ENCODE measurements around the gene MRPL49. TPM values are rescaled to one million over a fixed set of nuclear protein-coding genes. Genes with fewer than 3 reads are reported as not detected.

Gene MRPL49
- total and polyA plus RNA-seq, 2 of the 13 experiments (the other 11 are each of a cell fraction or from before 2014, with no cell fraction given), result 39.2 to 53.3 TPM

DNA sequence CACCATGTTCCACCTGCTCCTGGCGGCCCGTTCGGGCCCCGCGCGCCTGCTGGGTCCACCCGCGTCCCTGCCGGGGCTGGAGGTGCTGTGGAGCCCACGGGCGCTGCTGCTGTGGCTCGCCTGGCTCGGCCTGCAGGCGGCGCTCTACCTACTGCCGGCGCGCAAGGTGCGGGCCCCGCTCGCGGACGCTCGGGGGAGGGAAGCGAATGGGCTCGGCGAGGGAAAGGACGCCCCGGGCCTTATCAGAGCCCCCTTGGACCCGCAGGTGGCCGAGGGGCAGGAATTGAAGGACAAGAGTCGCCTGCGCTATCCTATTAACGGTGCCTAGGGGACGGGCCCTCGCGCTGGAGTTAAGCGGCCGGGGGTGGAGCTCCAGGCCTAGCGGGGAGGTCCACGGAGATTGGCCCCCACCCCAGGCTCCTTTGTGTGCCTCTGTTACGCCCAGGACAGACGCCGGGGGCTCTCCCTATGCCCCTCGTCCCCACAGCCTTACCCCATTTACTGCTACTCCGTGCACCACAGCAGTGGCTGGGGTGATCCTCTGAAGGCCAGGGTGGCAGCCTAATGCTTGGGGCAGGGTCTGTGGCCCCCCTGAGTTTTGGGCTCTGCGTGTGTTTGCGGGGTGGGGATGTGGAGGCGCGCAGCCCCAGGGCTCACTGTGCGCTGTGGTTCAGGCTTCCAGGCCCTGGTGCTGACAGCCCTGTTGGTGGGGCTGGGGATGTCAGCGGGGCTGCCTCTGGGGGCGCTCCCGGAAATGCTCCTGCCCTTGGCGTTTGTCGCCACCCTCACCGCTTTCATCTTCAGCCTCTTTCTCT lies 9.4 kb upstream of the MRPL49 start (continued):
- TF ChIP-seq BORCS8-MEF2B (CRISPR knock-in tag; IDR thresholded peaks at IDR 0.05) (no peak), MLXIP (CRISPR knock-in tag; IDR thresholded peaks at IDR 0.05; ENCODE audit: borderline replicate concordance) (0 out of 2 replicates have a peak, but pooled peaks have one; percentile 27), ZBTB38 (CRISPR knock-in tag; IDR thresholded peaks at IDR 0.05) (peak; percentile 12; the same call in 1 of the 2 replicates), ZFP1 (CRISPR knock-in tag; IDR thresholded peaks at IDR 0.05) (0 out of 2 replicates have a peak, but pooled peaks have one; percentile 27), SOX13 (IDR thresholded peaks at IDR 0.05) (no peak), SOX13 (CRISPR knock-in tag; conservative IDR thresholded peaks at IDR 0.05 in 1 of 2, IDR thresholded peaks at IDR 0.05 in 1 of 2) (0 out of 4 replicates have a peak, but pooled peaks of 1 of the 2 experiments have one; percentile 6), ZC3H13 (CRISPR knock-in tag; IDR thresholded peaks at IDR 0.05) (peak; percentile 61; the same call in 1 of the 2 replicates), ZNF276 (CRISPR knock-in tag; IDR thresholded peaks at IDR 0.05; ENCODE audit: low read depth) (no peak), KDM4B (CRISPR knock-in tag; IDR thresholded peaks at IDR 0.05) (no peak), NFYB (CRISPR knock-in tag; IDR thresholded peaks at IDR 0.05) (no peak), FIP1L1 (IDR thresholded peaks at IDR 0.05; ENCODE audit: borderline replicate concordance, insufficient read depth, low read depth, low read length) (no peak), ZNF33A (CRISPR knock-in tag; IDR thresholded peaks at IDR 0.05; ENCODE audit: borderline replicate concordance) (no peak), GMEB1 (CRISPR knock-in tag; IDR thresholded peaks at IDR 0.05; ENCODE audit: borderline replicate concordance) (no peak)
- TF ChIP-seq, protein P1, sequence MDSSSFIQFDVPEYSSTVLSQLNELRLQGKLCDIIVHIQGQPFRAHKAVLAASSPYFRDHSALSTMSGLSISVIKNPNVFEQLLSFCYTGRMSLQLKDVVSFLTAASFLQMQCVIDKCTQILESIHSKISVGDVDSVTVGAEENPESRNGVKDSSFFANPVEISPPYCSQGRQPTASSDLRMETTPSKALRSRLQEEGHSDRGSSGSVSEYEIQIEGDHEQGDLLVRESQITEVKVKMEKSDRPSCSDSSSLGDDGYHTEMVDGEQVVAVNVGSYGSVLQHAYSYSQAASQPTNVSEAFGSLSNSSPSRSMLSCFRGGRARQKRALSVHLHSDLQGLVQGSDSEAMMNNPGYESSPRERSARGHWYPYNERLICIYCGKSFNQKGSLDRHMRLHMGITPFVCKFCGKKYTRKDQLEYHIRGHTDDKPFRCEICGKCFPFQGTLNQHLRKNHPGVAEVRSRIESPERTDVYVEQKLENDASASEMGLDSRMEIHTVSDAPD (CRISPR knock-in tag; IDR thresholded peaks at IDR 0.05), result no peak
- TF ChIP-seq, protein P2, sequence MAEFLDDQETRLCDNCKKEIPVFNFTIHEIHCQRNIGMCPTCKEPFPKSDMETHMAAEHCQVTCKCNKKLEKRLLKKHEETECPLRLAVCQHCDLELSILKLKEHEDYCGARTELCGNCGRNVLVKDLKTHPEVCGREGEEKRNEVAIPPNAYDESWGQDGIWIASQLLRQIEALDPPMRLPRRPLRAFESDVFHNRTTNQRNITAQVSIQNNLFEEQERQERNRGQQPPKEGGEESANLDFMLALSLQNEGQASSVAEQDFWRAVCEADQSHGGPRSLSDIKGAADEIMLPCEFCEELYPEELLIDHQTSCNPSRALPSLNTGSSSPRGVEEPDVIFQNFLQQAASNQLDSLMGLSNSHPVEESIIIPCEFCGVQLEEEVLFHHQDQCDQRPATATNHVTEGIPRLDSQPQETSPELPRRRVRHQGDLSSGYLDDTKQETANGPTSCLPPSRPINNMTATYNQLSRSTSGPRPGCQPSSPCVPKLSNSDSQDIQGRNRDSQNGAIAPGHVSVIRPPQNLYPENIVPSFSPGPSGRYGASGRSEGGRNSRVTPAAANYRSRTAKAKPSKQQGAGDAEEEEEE (CRISPR knock-in tag; IDR thresholded peaks at IDR 0.05; ENCODE audit: borderline replicate concordance), result 0 out of 2 replicates have a peak, but pooled peaks have one; percentile 22
- TF ChIP-seq, protein P3, sequence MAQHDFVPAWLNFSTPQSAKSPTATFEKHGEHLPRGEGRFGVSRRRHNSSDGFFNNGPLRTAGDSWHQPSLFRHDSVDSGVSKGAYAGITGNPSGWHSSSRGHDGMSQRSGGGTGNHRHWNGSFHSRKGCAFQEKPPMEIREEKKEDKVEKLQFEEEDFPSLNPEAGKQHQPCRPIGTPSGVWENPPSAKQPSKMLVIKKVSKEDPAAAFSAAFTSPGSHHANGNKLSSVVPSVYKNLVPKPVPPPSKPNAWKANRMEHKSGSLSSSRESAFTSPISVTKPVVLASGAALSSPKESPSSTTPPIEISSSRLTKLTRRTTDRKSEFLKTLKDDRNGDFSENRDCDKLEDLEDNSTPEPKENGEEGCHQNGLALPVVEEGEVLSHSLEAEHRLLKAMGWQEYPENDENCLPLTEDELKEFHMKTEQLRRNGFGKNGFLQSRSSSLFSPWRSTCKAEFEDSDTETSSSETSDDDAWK (CRISPR knock-in tag; IDR thresholded peaks at IDR 0.05), result no peak

Measured in HepG2 (cell line).